ENCODE results near the gene PRICKLE3. TPM values are rescaled to one million over a fixed set of nuclear protein-coding genes. Genes with fewer than 3 reads are reported as not detected.
A peak's percentile ranks its signal among the peaks of the same experiment; 100 is the strongest.

PRICKLE3 gene, protein sequence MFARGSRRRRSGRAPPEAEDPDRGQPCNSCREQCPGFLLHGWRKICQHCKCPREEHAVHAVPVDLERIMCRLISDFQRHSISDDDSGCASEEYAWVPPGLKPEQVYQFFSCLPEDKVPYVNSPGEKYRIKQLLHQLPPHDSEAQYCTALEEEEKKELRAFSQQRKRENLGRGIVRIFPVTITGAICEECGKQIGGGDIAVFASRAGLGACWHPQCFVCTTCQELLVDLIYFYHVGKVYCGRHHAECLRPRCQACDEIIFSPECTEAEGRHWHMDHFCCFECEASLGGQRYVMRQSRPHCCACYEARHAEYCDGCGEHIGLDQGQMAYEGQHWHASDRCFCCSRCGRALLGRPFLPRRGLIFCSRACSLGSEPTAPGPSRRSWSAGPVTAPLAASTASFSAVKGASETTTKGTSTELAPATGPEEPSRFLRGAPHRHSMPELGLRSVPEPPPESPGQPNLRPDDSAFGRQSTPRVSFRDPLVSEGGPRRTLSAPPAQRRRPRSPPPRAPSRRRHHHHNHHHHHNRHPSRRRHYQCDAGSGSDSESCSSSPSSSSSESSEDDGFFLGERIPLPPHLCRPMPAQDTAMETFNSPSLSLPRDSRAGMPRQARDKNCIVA
- 3.3 TPM for total RNA-seq

DNA sequence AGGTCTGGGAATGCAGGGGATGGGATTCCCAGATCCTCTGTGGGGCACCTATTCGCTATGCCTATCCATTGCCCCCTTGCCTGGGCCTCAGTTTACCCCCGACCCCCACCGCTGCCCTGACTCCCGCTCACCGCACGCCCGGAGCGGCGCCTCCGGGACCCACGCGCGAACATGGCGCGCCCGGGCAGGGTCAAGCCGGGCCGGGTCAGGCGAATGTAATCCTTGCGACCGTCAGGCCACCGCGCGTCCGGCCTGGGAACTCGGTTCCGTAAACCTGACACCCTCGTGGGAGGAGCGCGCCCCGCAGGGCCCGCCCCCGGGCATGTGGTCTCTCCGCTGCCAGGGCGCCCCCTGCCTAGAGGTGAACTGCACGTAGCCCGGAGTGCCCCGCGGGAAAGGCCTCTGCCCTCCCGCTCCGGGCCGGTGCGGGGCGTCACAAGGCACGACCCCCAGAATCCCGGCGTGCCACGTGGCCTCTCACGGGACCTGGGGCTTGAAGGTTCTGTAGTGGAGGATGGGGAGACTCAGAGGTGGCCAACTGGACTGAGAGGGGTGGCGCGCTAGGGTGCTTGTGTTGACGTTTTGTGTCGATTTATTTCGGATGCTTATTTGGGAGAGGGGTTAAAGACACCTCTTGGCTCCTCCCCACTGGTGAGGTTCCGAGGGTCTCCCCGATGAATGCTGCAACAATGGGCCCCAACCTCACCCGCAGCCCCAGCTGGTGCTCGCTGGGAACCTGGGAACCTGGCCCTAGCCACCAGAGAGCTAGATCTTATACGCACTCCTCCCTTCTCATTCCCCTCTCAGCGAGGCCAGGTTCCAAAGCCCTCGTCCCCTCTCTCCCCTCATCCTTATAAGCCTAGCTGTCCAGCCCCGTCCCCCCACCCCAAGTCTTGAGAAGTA is at the start of gene PRICKLE3:
PRICKLE3 (minus strand) TSS at position 249 of the 903 bp plus-strand sequence; CDS start at position 173, 76 bp downstream.
- Histone ChIP-seq H3K27me3 (ENCODE audit: insufficient read depth, low read length) (no peaks in the 10 kb centered on the region), H3K9me3 (ENCODE audit: low read depth, low read length) (no peaks in the 10 kb centered on the region), H3K4me3 (ENCODE audit: low read length) (peak within 1 kb of the TSS; percentile 52), H3K4me1 (ENCODE audit: insufficient read depth, low read length) (peaks cover 11% of the 10 kb centered on the region)

- no peaks in the 10 kb centered on the region for H3K9me3 ChIP-seq (ENCODE audit: low read depth, low read length)
- H3K4me1 ChIP-seq (ENCODE audit: insufficient read depth, low read length), result peaks cover 46% of the 10 kb centered on the region
- no peak overlapping the region for H3K4me3 ChIP-seq (ENCODE audit: low read length)
- H3K27me3 ChIP-seq (ENCODE audit: insufficient read depth, low read length), result no peaks in the 10 kb centered on the region
Observed at GRCh38 chrX:49233887-49234555, 47.8 kb upstream of the PRICKLE3 start.

DNA sequence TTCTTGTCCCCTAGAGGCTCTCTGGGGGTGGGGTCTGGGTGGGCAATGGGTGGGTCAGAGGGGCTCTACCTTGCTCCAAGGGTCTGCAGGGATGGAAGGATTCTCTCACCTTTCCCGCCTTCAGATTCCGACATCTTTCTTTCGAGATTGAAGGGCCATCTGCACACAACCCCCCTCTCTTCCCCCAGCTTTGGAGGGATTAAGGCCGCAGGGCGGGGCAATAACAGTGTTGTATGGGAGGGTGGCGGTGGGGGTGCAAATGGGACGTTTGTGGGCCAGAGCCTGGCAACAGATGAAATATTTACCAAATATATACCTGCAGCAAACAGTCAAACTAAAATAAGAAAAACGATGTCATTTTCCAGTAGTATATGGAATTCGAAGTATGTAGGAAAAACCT is 47.0 kb upstream of the PRICKLE3 start, which contains the start of gene CACNA1F:
CACNA1F (minus strand) TSS at position 165 of the 400 bp plus-strand sequence; CDS start at position 134, 31 bp downstream.
- H3K9me3 ChIP-seq (ENCODE audit: low read depth, low read length), result no peaks in the 10 kb centered on the region
- peaks cover 39% of the 10 kb centered on the region for H3K4me1 ChIP-seq (ENCODE audit: insufficient read depth, low read length)
- H3K4me3 ChIP-seq (ENCODE audit: low read length), result no peak within 1 kb of the TSS
- no peaks in the 10 kb centered on the region for H3K27me3 ChIP-seq (ENCODE audit: insufficient read depth, low read length)

DNA sequence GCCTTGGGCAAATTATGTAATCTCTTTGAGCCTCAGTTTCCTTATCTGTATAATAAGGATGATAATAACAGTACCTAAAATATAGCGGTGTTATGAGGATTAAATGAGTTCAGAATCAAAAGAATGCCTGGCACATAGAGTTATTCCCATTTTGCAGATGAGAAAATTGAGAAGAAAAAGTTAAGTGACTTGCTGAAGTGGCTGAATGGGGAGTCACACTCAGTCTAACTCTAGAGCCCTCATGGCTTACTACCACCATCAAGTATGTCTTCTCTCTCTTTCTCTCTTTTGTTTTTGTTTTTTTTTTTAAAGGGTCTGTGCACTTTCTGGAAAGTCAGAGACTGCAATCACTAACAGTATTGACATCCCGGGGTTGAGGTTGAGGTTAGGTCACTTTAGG is 46.4 kb upstream of the PRICKLE3 start:
- Histone ChIP-seq H3K4me3 (ENCODE audit: low read length) (no peak overlapping the region), H3K27me3 (ENCODE audit: insufficient read depth, low read length) (no peaks in the 10 kb centered on the region), H3K9me3 (ENCODE audit: low read depth, low read length) (no peaks in the 10 kb centered on the region), H3K4me1 (ENCODE audit: insufficient read depth, low read length) (peaks cover 33% of the 10 kb centered on the region)

GRCh38 chrX:49231333-49232000 is 45.3 kb upstream of the PRICKLE3 start:
- peaks cover 22% of the 10 kb centered on the region for H3K4me1 ChIP-seq (ENCODE audit: insufficient read depth, low read length)
- H3K9me3 ChIP-seq (ENCODE audit: low read depth, low read length), result no peaks in the 10 kb centered on the region
- H3K4me3 ChIP-seq (ENCODE audit: low read length), result no peak overlapping the region
- no peaks in the 10 kb centered on the region for H3K27me3 ChIP-seq (ENCODE audit: insufficient read depth, low read length)

DNA sequence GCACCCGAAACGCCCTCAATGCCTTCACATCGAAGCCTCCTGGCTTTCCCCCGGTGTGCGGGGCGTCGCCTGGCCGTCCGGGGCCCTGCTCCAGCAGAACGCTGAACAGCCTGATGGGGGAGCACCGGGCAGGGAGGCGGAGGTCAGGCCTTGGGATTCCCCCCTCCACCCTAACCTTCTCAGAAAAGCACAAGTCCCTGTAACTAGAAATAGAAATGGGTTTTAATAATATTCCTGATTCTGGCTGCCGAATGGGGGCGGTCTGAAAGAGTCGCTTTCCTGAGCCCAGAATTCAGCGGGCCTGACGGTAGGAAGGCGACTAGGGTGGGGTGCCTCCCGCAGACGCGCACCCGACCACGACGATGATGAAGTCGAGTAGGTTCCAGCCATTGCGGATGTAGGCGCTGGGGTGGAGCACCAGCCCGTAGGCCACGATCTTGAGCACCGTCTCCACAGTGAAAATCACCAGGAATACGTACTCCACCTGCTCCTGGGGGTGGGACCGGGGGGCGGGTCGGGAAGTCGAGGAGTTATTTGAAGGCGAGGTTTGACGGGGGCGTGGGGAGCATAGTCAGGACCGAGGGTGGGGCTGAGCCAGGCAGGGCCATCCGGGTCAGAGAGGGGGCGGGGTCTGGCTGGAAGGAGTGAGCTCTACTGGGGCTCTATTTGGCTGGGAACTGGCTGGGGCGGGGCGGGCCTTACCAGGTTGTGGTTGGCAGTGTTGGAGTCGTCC is 44.5 kb upstream of the PRICKLE3 start:
- H3K9me3 ChIP-seq (ENCODE audit: low read depth, low read length), result no peaks in the 10 kb centered on the region
- H3K4me3 ChIP-seq (ENCODE audit: low read length), result peak overlapping the region; percentile 29
- no peaks in the 10 kb centered on the region for H3K27me3 ChIP-seq (ENCODE audit: insufficient read depth, low read length)
- H3K4me1 ChIP-seq (ENCODE audit: insufficient read depth, low read length), result peaks cover 14% of the 10 kb centered on the region

- no peaks in the 10 kb centered on the region for H3K9me3 ChIP-seq (ENCODE audit: low read depth, low read length)
Observed at GRCh38 chrX:49228185-49228584, 42.0 kb upstream of the PRICKLE3 start.

GRCh38 chrX:49227726-49228125 is 41.6 kb upstream of the PRICKLE3 start:
- Histone ChIP-seq H3K9me3 (ENCODE audit: low read depth, low read length) (no peaks in the 10 kb centered on the region), H3K4me3 (ENCODE audit: low read length) (no peak overlapping the region), H3K27me3 (ENCODE audit: insufficient read depth, low read length) (no peaks in the 10 kb centered on the region), H3K4me1 (ENCODE audit: insufficient read depth, low read length) (peaks cover 14% of the 10 kb centered on the region)

More at GRCh38 chrX:49228185-49228584, 42.0 kb upstream of the PRICKLE3 start:
- Histone ChIP-seq H3K4me1 (ENCODE audit: insufficient read depth, low read length) (peaks cover 14% of the 10 kb centered on the region), H3K27me3 (ENCODE audit: insufficient read depth, low read length) (no peaks in the 10 kb centered on the region), H3K4me3 (ENCODE audit: low read length) (no peak overlapping the region)

DNA sequence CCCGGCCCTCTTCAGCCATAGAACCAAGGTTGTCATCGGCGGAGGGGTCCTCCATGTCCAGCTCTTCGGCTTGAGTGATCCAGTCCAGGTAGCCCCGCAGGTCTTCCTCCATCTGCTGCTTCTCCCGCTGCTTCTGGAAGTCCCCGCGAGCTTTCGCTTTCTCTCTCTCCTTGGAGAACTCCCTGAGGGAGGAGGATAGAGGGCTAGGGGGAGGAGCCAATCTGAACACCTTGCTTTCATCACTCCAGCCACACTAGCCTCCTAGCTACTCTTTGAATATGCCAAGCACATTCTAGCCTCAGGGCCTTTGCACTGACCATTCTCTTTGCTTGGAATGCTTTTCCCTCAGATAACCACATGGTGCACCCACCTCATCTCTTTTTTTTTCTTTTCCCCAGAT is 40.8 kb upstream of the PRICKLE3 start:
- Histone ChIP-seq H3K27me3 (ENCODE audit: insufficient read depth, low read length) (no peaks in the 10 kb centered on the region), H3K9me3 (ENCODE audit: low read depth, low read length) (no peaks in the 10 kb centered on the region), H3K4me3 (ENCODE audit: low read length) (no peak overlapping the region), H3K4me1 (ENCODE audit: insufficient read depth, low read length) (peaks cover 14% of the 10 kb centered on the region)

- peaks cover 7% of the 10 kb centered on the region for H3K4me1 ChIP-seq (ENCODE audit: insufficient read depth, low read length)
- no peak overlapping the region for H3K4me3 ChIP-seq (ENCODE audit: low read length)
- no peaks in the 10 kb centered on the region for H3K9me3 ChIP-seq (ENCODE audit: low read depth, low read length)
- no peaks in the 10 kb centered on the region for H3K27me3 ChIP-seq (ENCODE audit: insufficient read depth, low read length)
Observed at GRCh38 chrX:49225858-49226257, 39.7 kb upstream of the PRICKLE3 start.

DNA sequence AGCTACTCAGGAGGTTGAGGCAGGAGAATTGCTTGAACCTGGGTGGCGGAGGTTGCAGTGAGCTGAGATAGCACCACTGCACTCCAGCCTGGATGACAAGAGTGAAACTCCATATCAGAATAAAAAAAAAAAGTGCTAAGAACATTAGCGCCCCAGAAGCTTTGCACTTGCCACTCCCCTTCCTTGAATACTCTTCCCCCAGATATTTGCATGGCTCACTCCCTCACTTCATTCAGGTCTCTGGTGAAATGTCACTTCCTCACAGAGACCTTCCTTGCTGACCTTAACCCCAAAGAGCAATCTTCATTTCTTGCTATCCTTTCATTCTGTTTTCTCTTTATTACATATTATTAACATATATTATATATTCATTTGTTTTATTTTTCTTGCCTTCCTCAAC is 35.7 kb upstream of the PRICKLE3 start:
- H3K4me1 ChIP-seq (ENCODE audit: insufficient read depth, low read length), result no peaks in the 10 kb centered on the region
- H3K9me3 ChIP-seq (ENCODE audit: low read depth, low read length), result no peaks in the 10 kb centered on the region
- H3K4me3 ChIP-seq (ENCODE audit: low read length), result no peak overlapping the region
- H3K27me3 ChIP-seq (ENCODE audit: insufficient read depth, low read length), result no peaks in the 10 kb centered on the region

- Histone ChIP-seq H3K4me1 (ENCODE audit: insufficient read depth, low read length) (no peaks in the 10 kb centered on the region), H3K9me3 (ENCODE audit: low read depth, low read length) (no peaks in the 10 kb centered on the region), H3K4me3 (ENCODE audit: low read length) (no peak overlapping the region), H3K27me3 (ENCODE audit: insufficient read depth, low read length) (no peaks in the 10 kb centered on the region)
Observed at GRCh38 chrX:49220100-49220499, 33.9 kb upstream of the PRICKLE3 start.

DNA sequence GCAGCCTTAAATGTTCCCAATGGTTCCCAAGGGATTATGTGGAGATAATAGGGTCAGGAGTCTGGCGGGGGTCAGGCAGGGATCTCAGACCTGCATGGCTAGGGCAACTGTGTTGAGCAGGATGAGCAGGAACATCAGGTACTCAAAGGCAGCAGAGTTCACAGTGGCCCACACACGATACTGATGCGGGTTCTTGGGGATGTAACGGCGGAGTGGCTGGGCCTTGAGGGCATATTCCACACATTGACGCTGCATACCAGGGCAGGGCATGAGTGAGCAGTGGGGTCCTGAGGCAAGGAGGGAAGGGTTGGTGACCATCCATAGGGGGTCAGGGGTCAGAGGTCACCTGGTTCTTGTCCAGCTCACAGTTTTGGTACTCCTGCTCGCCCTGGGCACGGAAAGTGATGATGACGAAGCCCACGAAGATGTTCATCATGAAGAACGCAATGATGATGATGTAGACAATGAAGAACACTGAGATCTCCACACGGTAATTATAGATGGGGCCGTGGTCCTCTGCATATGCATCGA is 28.9 kb upstream of the PRICKLE3 start:
- Histone ChIP-seq H3K4me3 (ENCODE audit: low read length) (no peak overlapping the region), H3K9me3 (ENCODE audit: low read depth, low read length) (no peaks in the 10 kb centered on the region), H3K27me3 (ENCODE audit: insufficient read depth, low read length) (no peaks in the 10 kb centered on the region), H3K4me1 (ENCODE audit: insufficient read depth, low read length) (no peaks in the 10 kb centered on the region)

Data from mononuclear cell (primary cell).